ENCODE data around the gene A3GALT2.
"Not testable (repeated sequence)": the region's sequence is repeated elsewhere in the genome, so short reads cannot be mapped to it uniquely, and the experiment has no call there.

Gene A3GALT2

DNA sequence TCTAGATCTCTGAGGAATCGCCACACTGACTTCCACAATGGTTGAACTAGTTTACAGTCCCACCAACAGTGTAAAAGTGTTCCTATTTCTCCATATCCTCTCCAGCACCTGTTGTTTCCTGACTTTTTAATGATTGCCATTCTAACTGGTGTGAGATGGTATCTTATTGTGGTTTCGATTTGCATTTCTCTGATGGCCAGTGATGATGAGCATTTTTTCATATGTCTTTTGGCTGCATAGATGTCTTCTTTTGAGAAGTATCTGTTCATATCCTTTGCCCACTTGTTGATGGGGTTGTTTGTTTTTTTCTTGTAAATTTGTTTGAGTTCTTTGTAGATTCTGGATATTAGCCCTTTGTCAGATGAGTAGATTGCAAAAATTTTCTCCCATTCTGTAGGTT is 30.3 kb downstream of the A3GALT2 start:
- not testable (repeated sequence) for DNase-seq

DNA sequence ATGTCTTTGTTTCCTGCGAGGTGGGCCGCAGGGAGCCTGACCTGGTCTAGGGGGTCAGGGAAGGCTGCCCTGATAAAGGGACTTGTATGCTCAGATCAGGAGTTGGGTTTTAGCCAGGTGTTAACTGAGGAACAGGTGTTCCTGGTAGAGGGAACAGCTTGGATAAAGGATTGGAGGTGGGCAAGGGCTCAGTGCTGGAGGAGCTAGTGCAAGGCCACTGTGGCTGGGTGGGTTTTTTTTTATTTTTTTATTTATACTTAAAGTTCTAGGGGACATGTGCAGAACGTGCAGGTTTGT is 31.1 kb downstream of the A3GALT2 start:
- no peak for DNase-seq

DNA sequence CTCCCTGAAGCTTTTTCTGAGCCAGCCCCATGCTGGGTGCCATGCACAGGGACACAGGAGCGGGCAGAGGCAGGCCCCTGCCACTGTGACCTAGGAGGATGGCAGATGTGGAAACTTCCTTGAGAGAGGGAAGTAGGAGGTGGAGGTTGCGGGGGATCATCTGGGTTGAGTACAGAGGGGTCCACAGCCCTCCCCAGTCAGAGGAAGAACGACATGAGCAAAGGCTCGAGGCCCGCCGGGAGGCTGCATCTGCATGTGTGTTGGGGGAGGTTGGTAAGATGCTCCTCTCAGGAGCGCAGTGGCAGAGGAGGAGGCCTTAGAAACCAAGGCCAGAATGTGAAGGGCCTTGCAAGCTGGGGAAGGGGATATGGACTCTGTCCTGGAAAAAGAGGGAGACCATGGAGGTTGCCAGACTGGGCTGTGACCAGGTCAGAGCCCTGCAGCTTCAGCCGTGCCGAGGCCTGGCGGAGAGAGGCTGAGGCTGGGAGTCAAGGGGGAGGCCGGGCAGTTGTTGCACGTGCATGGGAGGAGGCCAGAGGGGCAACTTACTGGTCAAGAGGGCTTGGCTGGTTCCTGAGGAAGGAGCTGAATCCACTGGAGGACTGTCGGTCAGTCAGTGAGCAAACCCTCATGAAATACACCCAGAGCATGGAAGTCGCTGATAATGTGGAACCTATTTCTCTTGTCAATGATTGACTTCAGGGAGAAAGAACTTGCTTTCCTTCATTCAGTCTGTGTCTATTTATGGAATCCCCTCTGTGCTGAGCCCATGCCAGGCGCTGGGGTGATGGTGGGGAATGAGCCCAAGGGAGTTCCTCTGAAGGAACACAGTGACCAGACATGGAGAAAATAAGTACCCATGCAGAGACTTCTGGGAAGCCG is 31.7 kb downstream of the A3GALT2 start:
- no peak for DNase-seq

DNA sequence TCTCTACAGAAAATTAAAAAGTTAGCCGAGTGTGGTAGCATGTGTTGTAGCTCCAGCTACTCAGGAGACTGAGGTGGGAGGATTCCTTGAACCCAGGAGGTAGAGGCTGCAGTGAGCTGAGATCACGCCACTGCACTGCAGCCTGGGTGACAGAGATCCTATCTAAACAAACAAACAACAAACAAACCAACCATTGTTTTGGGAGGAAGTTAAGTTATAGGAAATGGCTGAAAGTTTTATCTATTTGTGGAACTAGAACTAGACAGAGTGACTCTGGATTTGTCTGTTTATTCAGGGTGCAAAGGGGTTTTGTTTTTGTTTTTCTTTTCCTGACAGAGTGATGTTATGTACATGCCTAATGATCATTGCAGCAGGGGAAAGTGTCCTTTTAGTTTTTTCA is 33.6 kb downstream of the A3GALT2 start:
- no peak for DNase-seq

DNA sequence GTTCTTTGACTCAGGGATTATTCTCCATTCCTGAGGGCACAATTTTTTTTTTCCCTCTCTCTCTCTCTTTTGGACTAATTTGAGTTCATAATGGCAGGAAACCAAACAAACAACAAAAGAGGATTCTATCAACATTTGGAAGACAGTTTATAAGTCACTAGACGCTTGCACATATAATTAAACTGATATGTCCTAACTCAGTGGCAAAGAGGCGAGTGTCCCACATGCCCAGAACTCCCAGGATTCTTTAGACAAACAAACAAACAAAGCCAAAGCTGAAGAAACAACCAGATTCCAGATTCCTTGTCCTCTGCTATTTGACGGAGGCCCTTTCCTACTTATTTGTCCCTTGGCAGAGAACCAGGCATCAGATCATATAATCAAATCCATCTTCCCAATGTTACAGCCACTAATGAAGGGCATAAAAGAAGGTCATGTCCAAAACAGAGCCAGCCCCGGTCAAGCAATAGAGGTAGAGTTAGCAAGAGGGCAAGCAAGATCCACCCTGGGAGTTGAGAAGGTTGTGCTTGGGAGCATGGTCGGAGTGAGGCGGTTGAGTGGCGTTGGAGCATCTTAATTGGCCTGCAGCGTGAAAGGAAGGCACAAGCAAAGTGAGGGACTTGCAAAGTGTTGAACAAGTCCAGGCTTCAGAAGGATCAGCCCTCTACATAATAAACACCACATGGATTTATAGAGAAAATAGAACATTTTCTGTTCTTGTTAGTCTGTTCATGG is 34.3 kb downstream of the A3GALT2 start:
- DNase-seq = no peak

DNA sequence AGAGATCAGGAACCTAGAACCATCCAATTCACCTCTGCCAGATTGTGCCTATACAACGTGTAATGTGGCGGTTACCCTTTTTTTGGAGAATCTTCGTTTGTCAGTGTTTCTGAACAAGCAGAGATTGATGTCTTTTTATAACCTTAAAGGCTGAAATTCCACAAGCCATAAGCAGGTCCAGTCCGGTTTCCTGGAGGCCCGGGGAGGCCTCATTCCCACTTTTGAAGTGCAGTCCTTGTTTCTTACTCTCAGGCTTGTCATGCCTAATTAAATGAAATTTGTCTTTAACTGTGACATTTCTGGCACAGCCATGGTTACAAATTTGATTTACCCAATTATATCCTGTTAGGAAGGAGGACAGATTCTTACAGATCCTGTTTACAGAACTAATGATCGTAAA is 36.8 kb downstream of the A3GALT2 start:
- no peak for DNase-seq

DNA sequence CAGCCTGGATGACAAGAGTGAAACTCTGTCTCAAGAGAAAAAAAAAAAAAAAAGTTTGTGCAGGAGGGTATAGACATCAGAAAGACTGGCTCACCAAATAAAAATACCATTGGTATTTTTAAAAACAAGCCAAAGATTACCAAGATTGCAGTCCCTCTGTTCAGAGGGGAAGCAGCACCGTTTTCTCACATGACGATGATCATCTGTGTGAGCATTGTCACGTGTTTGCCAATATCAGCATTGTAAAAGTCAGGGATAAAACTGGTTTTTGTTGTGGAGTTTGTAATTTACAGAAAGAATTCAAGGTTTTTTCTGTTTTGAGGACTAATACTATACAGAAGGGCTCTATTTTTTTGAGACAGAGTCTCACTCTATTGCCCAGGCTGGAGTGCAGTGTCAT is 38.1 kb downstream of the A3GALT2 start:
- no peak for DNase-seq

DNA sequence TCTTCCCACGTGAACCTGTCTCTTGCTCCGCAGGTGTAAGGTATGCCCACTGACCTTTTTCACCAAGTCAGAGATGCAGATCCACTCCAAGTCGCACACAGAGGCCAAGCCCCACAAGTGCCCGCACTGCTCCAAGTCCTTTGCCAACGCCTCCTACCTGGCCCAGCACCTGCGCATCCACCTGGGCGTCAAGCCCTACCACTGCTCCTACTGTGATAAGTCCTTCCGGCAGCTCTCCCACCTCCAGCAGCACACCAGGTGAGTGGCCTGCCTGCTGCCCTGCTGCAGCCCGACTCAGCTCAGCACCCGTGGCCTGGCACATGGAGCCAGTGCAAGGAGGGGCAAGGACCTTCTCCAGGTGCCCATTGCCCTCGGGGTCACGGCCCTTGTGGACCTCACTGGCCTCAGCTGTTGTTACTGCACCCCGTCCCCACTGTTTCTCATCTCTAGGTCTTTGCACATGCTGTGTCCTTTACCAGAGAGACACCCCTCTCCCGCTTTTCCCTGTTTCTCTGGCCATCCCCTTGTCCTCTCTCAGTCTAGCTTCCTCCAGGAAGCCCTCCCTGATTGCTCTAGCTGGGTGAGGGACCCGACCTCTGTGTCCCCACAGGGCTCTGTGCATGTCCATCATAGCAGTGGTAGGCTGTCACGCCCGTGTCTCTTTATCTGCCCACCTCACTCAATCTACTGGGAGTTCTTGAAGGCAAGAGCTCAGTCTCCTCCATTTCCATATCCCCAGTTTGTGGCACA is 39.2 kb downstream of the A3GALT2 start:
- no peak for DNase-seq

DNA sequence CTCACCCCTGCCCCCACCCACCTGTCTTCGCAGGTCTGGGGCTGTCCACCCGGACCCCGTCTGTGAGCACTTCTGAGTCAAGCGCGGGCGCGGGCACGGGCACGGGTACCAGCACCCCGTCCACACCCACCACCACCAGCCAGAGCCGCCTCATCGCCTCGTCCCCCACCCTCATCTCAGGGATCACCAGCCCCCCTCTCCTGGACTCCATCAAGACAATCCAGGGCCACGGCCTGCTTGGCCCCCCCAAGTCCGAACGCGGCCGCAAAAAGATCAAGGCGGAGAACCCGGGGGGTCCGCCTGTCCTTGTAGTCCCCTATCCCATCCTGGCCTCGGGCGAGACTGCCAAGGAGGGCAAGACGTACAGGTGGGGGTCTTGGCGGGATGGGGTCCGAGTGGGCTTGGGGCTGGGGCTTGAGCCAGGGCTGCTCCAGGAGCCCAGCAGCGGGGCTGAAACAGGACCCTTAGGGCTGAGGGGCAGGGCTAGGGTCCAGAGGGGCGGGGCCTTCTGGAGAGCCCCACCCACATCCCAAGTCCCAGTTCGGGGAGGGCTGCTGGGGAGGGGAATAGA is 40.7 kb downstream of the A3GALT2 start:
- no peak for DNase-seq

DNA sequence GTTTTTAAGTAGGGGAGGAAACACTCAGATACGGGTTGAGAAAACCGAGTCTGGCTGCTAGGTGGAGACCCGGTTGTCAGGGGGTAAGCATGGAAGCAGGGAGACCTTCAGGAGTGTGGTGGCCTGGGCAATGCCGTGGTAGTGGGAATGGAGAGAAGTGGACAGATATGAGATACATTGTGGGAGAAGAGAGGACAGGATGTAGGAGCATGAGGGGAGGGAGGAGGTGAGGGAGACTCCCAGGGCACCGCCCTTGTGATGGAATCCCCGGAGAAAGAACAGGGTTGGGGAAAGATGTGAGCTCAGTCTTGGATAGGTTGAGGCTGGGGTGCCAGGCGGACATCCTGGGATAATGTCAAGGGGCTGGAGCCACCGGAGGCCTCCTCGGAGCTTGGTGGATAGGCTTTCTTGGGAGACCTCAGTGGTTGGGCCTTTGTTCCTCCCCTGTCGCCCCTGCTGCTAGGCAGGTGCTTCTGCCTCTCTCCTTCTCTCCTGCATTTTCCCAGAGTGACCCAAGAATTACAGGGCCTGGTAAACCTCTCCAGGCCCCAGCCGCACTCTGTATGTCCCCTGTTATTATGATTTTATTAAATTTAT is 43.3 kb downstream of the A3GALT2 start:
- DNase-seq = no peak

DNA sequence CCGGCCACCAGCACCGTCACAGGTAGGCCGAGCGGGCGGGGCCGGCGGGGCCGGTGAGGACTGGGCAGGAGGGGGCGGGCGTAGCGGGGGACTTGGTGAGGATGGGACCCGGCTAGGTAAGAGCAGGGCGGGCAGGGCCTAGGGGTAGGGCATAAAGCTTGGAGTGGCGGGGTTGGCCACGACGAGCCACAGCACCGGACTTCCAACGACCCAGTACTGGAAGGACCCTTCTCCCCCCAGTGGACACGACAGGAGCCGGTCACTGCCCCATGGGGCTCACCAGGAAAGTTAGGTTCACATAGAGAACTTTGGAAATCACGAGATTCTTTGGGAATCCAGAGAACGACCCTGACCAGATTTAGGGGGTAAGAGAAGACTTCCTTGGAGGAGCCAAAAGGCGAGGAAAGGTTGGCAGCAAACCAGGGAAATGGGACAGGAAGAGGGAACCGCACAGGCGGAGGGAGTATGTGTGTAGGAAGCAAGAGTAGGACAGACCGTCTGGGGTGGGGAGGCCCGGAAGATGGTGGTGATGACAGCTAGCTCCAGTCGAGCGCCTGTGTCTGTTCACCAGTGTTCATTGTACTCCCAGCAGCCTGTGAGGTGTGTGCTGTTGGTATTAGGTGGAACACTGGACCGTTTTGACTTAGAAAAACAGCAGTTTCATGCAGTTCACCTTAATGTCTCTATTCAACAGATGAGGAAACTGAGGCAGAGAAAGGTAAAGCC is 44.2 kb downstream of the A3GALT2 start:
- DNase-seq = no peak

DNA sequence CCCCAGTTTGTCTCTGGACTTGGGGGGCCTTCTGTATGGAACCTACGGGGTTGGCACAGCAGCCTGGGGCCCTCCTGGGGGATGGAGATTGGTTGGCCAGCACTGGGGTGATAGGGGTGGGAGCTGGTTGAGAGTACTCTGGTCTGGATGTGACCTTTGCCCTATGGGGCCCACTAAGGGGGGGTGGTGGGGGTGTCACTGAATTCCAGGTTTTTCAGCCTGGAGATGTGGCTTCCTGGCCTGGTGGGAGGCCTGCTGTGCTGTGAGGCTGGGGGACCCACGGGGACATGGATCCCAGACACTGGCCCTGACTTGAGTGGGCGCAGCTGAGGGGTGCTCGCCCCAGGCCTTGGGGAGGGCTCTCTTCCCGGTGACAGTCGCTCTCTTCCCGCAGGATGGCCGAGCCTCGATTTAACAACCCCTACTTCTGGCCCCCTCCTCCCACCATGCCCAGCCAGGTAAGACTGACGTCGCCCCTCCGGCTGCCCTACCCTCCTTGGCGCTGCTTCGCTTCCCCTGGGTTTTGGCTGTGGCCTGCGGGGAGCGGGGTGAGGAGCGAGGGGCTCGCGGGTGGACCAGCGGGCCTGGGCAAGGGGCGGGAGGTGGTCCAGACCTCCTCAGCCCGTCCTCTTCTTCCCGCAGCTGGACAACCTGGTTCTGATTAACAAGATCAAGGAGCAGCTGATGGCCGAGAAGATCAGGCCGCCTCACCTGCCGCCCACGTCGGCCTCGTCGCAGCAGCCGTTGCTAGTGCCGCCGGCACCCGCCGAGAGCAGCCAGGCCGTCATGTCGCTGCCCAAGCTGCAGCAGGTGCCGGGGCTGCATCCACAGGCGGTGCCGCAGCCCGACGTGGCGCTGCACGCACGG is 45.0 kb downstream of the A3GALT2 start:
- DNase-seq = no peak

DNA sequence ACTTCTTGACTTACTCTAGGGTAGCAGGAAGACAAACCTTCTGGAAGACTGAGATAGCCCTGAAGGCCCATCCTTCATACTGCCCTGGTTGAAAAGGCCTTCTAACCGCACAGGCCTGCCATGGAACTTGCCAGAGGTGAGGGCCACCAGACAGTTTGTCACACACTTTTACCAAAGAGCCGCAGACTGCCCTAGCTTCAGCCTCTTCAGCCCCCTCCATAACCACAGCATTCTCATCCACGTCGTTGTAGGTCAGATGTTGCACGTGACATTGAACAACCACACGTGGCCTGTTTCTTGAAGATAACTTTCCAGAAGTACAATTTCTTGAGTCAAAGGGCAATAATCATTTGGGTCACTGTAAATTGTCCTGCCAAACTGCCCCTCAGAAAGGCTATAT is 45.7 kb downstream of the A3GALT2 start:
- no peak for DNase-seq

DNA sequence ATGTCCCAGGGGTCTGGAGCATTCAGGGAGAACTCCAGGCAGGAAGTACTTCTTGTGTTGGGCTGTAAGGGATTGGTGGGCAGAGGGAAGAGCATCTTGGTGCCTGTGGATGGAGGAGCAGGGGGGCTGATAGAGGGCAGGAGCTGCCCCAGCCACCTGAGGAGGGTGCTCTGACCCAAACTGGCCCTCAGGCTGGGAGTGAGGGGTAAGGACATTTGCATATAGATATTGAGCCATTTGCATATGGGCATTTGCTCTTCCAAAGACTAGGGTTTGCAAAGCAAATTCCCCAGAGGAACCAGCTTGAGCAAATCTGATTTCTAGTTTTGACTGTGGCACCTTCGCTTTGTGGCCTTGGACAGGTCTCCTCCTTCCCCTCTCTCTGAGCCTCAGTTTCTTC is 46.5 kb downstream of the A3GALT2 start:
- DNase-seq = no peak

DNA sequence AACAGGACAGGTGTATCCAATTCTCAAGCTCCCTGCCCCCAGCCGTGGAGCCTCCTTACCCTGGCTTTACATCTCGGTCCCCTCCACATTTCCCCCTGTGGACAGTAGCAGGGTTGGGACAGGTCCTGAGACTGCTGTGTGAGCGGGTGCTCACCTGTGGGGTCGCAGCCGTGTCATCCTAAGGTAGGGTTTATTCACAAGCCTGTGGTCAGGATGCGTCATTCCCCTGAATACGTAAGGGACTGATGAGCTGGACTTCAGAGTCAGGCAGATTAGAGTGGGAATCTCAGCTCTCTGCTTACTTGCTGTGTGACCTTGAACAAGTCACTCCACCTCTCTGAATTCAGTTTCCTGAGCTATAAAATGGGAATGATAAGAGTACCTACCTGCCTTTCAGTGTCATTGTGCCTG is 46.9 kb downstream of the A3GALT2 start:
- no peak for DNase-seq

DNA sequence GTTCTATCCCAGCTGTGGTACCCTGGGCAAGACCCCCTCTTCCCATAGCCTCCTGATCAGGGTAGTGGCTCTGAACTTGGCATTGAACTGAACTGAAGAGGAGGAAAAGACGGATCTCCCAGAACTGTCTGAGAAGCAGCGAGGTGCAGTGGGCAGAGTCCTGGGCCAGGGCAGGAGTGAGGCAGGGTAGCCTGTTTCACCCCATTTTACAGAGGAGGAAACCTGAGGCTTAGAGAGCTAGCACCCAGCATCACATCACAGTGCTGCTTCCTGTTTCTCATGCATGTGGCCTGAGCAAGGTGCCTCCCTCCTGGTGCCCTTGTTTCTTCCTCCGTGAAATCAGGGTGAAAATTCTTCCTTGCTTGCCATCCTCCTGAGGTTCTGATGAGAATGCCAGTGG is 47.5 kb downstream of the A3GALT2 start:
- DNase-seq = no peak

DNA sequence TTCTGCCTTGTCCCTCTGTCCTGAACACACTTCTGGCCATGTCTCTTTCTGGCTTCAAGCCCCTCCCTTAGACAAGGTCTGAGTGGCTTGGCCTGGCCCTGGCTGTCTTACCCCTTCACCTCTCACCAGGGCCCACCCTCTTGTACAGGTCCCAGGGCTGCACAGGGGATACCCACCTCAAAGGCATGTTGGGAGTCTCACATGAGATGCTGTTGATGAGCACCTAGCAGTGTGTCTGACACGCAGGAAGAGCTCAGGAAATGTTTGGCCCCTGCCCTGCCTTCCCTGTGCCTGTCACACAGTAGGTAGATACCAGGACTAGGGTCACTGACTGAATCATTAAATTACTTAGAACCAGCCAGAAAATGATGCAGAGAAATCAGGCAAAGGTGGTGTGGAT is 48.0 kb downstream of the A3GALT2 start:
- DNase-seq = no peak

DNA sequence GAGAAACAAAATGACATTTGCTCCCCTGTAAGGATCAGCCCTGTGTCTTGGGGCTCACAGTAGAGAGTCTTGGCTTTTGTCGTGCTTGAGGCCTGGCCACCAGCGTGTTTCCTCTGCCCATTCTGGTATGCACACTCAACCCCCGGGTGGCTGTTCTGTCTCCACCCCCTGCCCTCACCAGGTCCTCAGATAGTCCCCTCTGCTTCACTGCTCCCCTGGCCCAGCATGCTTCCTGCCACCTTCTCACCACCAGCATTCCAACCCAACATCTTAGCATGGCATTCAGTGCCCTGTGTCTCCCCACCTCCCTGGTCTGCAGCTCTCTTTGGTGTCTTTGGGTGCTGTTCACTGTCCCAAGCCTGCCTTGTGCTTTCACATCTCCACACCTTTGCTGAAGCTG is 48.4 kb downstream of the A3GALT2 start:
- no peak for DNase-seq

DNA sequence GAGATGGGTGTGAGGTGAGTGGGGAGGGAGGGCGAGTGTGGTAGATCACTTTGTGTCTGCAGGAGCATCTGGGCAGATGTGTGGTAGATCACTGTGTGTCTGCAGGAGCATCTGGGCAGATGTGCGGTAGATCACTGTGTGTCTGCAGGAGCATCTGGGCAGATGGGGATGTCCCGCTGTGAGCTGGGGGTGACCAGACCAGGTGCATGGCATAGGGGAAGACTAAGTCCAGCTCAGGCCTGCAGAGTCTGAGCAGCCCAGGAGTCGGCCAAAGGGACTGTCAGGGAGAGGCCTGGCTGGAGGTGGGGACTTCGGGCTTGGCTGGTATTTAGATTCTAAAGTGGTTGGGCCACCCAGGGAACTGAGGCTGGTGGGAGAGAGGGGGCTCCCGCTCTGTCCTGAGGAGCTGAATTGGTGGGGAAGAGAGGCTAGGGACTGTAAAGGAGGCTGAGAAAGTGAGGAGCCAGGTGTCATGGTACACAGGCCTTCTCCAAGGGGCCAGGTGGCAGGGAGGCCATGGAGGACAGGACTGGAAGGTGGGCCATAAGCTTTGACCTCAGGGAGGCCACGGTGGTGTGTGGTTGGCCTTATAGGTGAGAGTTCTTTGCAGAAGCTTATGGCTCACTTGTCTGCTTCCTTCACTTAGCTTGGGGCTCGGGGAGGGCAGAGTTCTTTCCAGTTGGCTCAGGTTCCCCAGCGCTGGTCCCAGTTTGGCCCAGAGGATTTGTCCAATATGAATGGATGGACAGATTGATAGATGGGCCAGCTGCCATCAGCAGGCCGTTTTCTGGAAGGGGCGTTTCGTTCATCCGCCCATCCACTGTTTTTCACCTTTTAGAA is 49.0 kb downstream of the A3GALT2 start:
- no peak for DNase-seq

DNA sequence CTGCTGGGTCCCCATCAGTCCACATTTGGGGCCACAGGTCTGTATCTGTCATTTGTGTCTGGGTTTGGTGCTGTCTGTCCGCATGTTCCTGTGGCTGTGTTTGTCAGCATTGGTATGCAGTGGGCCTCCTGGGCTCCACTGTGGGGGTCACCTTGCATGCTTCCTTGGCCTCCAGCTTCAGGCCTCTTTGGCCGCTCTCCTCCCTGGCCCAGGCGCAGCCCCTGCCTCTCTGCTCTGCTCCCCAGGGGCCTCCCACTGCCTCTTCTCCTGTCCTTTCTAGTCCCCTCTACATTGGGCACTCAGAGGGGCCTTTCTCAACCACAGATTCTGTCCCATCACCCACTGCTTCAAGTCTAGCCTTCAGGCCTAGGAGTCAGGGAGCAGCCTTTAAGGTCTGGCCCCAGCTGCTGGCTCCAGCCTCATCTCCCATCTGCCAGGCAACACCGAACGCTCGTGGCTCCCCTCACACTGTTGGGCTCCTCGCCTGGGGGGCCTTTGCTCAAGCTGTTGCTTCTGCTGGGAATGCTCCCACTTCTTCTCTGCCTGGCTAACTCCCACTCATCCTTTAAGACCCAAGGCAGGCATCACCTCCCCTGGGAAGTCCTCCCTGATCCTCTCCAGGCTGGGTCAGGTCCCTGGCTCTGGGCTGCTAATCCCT is 50.0 kb downstream of the A3GALT2 start:
- no peak for DNase-seq

Measured in activated T-cell treated with anti-CD3 and anti-CD28 coated beads for 4 hours (primary cell).